Daoy (cell line): ENCODE results near the gene ADGRL2. TPM values are rescaled to one million over a fixed set of nuclear protein-coding genes. Genes with fewer than 3 reads are reported as not detected.
A peak's percentile ranks its signal among the peaks of the same experiment; 100 is the strongest.

ENCODE experiments used
- DNase-seq: peaks from one replicate; pipeline ENCODE4 v3.0.0-alpha.2; 2015; ENCODE audit warnings: low read depth
- total RNA-seq: library from RNA; depleted of rRNA; stranded (reverse); fragments of >200 nt; shearing (Covaris generic); gene quantifications from 2 replicates; pipeline ENCODE4 v1.2.3, GENCODE V29; 2014

The ADGRL2 gene
- total RNA-seq, 1 experiment from 2014 or later = 18.0 TPM

DNA sequence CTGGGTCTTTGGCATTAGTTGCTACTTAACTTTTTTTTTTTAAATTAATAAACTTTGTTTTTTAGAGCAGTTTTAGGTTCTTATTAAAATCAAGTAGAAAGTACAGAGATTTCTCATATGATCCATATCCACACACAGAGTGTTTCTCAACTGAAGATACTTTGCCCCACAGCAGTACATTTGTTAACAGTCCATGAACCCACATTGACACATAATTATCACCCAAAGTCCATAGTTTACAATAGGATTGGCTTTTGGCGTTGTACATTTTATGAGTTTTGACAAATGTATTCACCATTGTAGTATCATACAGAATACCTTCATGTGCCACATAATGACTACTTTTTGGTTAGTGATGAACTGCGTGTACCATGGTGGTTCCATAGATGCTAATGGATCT, 106.8 kb downstream of the ADGRL2 start:
- no peak for DNase-seq

- DNase-seq = no peak
Measured at GRCh38 chr1:81912383-81912782, 111.6 kb downstream of the ADGRL2 start.

GRCh38 chr1:81915937-81916336, 115.2 kb downstream of the ADGRL2 start:
- no peak for DNase-seq

GRCh38 chr1:81920245-81920740, 119.6 kb downstream of the ADGRL2 start:
- DNase-seq = peak; percentile 70

GRCh38 chr1:81920886-81921285, 120.2 kb downstream of the ADGRL2 start:
- DNase-seq = no peak

DNA sequence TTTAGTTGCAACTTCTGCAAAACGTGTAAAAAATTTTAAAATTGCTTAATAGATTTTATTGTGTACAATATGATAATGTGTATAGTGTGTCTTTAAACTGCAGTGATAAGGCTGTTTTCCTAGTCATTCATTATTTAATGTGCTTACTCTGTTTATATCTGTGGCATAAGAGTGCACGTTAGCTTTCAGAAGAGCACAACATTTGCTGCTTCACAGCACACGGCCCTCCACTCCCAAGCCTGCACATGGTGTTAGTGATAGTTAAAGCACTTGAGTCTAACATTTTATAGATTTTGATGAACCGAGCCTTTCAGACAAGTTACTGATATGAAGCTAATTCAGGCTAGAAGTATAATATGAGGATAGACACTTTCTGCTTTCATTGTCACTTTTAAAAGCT, 120.6 kb downstream of the ADGRL2 start:
- no peak for DNase-seq

GRCh38 chr1:81921851-81922462, 121.2 kb downstream of the ADGRL2 start:
- DNase-seq = no peak

DNA sequence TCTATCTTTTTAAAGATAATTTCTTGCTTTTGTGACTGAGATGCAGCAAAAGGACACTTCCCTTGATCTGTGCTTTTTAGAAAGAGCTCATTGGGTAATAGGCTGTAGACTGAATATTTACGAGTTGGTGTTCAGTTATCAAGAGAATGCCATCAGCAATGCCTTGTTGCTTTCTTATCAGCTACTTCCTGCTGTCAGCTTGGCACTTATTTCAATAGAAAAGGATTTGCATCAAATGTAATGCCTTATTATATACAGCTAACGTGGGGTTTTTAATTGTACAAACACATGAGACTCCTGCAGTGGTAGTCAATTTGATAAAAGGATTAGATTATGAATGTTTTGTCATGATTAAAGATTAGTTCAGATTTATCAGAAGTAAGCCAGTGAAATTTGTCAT, 122.2 kb downstream of the ADGRL2 start:
- DNase-seq = no peak

DNA sequence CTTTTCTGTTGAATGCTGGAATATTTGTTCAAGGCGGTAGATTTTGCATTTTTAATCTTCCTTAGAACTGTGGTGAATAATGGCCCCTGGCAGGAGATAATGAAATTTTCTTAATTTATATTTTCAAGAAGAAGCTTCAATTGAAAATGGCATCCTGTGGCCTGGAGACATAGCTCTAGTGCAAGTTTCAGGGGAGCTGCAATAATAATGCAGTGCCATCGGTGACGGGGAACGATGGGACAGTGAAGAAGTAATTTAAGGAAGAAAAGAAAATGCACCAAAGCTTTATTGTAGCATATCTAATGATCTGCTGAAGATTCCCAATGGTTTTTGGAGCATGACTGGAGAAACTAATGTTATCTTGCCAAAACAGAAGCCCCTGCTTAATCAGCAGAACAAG, 128.4 kb downstream of the ADGRL2 start:
- DNase-seq = no peak

GRCh38 chr1:81936853-81937252, 136.1 kb downstream of the ADGRL2 start:
- no peak for DNase-seq

- no peak for DNase-seq
Measured at GRCh38 chr1:81937791-81938450, 137.2 kb downstream of the ADGRL2 start.

- no peak for DNase-seq
Measured at GRCh38 chr1:81948495-81948894, 147.8 kb downstream of the ADGRL2 start.

DNA sequence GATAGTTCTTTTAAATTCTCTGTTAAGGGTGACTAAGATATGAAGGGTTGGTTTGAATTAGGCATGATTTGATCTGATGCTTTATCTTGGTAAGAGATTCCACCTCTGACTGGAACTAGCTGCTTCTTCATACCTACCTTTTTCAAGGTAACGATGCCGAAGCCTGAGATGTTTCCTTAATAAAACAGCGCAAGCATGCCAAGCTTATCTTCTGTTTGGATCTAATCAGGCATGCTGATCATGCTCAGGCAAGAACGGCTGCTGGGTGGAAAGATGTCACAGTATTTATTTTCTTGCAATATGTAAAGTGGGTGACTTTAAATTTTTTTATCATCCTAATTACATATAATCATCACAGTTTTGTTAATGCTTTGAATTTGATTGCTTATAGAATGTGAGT, 148.7 kb downstream of the ADGRL2 start:
- no peak for DNase-seq

DNA sequence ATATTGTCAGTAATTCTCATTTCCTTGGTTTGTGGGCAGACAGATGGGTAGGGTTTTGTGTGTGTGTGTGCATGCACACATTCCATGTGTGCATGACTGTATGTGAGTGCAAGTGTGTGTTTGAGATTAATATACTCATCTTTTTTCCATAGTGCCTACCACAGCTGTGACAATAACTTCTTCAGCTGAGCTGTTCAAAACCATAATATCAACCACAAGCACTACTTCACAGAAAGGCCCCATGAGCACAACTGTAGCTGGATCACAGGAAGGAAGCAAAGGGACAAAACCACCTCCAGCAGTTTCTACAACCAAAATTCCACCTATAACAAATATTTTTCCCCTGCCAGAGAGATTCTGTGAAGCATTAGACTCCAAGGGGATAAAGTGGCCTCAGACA, 149.3 kb downstream of the ADGRL2 start:
- no peak for DNase-seq

DNA sequence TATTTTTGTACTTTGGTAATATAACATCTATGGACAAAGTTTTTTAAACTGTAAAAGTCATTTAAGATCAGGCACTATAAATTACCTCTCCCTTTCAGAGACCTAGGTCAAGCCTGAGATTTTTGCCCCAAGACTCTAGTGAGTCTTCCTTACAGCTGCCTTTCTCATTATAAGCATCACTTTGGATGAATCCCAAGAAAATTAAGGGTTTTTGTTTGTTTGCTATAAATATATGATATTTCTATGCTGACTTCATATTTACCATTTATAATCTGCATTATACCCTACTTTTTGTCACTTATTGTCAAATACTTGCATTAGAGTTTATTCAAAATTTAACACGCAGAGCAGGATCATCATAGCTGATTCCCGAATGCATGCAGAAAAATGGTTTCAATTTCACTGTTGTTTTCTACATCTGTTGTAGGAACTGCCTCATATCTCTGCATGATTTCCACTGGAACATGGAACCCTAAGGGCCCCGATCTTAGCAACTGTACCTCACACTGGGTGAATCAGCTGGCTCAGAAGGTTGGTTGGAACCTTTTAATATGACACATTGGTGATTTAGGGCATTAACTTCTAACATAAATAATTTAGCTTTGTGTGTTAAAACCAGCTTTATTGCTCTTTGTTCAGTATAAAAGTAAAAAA, 150.0 kb downstream of the ADGRL2 start:
- no peak for DNase-seq

DNA sequence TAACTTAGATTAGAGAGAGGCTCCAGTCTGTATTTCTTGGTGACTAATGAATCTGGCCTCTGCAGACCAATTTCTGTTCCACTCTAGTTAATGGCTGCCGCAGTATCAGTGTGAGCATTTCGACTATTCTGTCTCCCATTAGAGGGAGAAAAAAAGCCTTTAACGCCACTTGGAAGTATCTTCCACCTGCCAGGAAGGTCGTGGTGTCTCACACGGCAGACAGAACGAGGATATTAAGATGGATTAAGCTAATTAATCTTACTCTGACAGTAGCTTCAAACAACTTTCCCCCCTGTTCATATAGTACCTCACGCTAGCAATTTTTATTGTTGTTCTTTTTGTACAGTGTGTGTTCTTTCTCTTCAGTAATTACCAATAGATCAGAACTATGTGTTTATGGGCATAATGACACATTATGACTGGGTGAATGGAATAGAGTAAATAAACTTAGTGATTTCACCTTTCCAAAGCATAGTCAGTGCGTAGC, 153.8 kb downstream of the ADGRL2 start:
- no peak for DNase-seq

DNA sequence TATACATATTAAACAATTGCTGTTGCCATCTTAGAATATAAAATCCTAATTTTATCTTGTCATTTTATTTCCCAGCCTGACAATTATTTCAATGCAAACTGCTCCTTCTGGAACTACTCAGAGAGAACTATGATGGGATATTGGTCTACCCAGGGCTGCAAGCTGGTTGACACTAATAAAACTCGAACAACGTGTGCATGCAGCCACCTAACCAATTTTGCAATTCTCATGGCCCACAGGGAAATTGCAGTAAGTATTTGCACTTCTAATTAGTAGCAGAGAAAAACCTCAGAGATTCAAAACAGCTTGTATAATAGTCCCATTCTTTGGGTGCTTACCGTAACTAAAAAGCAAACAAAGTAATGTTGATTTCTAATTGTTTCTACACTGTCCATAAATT, 167.2 kb downstream of the ADGRL2 start:
- no peak for DNase-seq

DNA sequence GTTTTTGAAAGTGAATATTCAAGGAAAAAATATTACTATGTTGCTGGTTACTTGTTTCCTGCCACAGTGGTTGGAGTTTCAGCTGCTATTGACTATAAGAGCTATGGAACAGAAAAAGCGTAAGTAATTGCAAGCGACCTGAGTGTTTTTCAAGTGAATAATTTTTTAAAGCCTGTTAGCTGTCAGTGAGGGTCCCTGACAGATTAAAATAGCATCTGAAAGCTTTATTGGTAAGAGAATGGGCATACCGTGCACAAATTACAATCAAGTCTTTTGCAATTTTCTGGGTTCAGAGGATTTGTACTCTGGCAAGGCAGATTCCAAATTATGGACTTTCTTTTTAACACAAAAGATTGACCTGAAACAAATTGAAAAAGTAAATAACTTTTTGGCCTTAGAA, 169.7 kb downstream of the ADGRL2 start:
- no peak for DNase-seq

DNA sequence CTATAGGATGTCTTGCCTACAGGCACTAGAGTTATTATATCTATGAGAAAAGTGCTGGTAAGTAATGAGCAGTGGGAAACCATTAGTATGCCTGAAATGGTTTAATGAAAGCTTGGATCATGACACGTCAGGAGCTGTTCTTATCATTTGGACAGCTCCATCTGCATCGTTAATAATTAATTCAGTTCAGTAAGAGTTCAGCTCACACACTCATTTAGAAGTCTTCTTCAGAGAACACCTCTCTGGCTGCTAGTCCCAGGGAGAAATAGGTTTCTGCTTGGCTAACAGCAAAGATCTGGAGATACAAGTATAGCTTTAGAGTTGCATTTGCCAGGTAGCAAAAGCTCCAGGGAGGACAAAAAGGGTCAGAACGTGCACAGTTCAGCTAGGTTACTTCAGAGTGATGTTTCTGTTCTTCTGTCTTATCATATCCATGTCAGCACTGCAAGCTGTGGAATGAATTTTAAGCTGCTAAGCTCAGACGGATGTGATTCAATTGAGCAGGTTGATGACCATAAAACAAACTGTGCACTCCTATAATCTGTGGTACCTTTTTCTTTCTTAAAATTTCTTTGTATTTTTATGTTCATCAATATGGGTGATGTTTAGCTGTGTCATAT, 173.6 kb downstream of the ADGRL2 start:
- no peak for DNase-seq

GRCh38 chr1:81974883-81975555, 174.3 kb downstream of the ADGRL2 start:
- no peak for DNase-seq

- DNase-seq = no peak
Measured at GRCh38 chr1:81976539-81976938, 175.8 kb downstream of the ADGRL2 start.

DNA sequence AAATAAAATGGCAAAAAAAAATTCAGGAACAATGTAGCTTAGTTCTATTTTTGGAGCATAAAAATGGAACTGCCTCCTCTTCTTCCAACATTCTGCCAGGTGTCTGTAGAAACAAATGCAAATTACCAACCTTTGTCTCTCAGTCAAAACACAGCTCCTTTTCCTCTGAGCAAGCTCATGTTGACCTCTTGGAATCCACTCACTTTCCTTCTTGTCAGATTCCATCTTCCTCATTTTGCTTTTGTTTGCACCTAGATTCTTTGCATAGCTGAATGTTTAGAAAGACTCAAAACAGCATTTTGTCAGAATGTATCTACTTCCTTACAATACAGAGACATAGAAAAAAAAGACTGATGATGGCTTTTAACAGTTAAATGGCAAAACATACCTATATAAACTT, 178.2 kb downstream of the ADGRL2 start:
- no peak for DNase-seq
